H1 (cell line): ENCODE measurements around the gene NEGR1. TPM values are rescaled to one million over a fixed set of nuclear protein-coding genes. Genes with fewer than 3 reads are reported as not detected.

Experiments used
- CTCF ChIA-PET: fragments of 300-600 bp; sonication (Branson Sonifier 250); formaldehyde crosslinking; loops from one replicate; lab custom pipeline; 2021; ENCODE audit not compliant: partially characterized antibody; lab: Charles Lee
- POLR2A ChIA-PET: fragments of 300-600 bp; sonication (Branson Sonifier 250); formaldehyde crosslinking; loops from one replicate; lab custom pipeline; 2021; ENCODE audit warnings: inconsistent platforms; ENCODE audit not compliant: partially characterized antibody; lab: Charles Lee
- DNase-seq, 2 experiments: peaks; one replicate each; pipeline versions ENCODE4 v3.0.0 to v3.0.0-alpha.2; 2010 to 2022; ENCODE audit warnings: low spot score in 2 of 2, low read depth in 1 of 2, mixed read lengths in 1 of 2
- FAIRE-seq: peaks from 2 replicates; lab custom pipeline; 2011; peaks lifted over from hg19 to GRCh38; lab: Jason Lieb, UNC
- H2AFZ ChIP-seq: 2 replicates; pipeline ENCODE4 v1.8.1; 2012; ENCODE audit warnings: low read length, inconsistent platforms
- H2AK5ac ChIP-seq: 2 replicates; pipeline ENCODE4 v1.6.1; 2013; ENCODE audit warnings: low read depth, low read length
- H2BK120ac ChIP-seq: replicated peaks from 2 replicates; pipeline ENCODE3; 2013; ENCODE audit warnings: low read depth, low read length, inconsistent platforms
- H2BK12ac ChIP-seq: 2 replicates; pipeline ENCODE4 v1.6.1; 2013; ENCODE audit warnings: low read depth, low read length
- H2BK15ac ChIP-seq: 2 replicates; pipeline ENCODE4 v1.6.1; 2013; ENCODE audit warnings: low read length
- H2BK20ac ChIP-seq: 2 replicates; pipeline ENCODE4 v1.6.1; 2013; ENCODE audit warnings: low read length
- H2BK5ac ChIP-seq: 2 replicates; pipeline ENCODE4 v1.6.1; 2013; ENCODE audit warnings: low read depth, low read length
- H3K14ac ChIP-seq: 2 replicates; pipeline ENCODE4 v1.6.1; 2013; ENCODE audit warnings: inconsistent platforms; ENCODE audit not compliant: insufficient read length
- H3K18ac ChIP-seq: 2 replicates; pipeline ENCODE4 v1.6.1; 2013; ENCODE audit warnings: low read length; ENCODE audit errors: extremely low read depth
- H3K23ac ChIP-seq: 2 replicates; pipeline ENCODE4 v1.6.1; 2013; ENCODE audit warnings: inconsistent platforms; ENCODE audit not compliant: insufficient read length
- H3K23me2 ChIP-seq: 2 replicates; pipeline ENCODE4 v1.6.1; 2013; ENCODE audit warnings: low read depth, low read length
- H3K27ac ChIP-seq: 2 replicates; pipeline ENCODE4 v1.6.1; 2011; ENCODE audit warnings: low read depth, low read length, inconsistent platforms
- H3K27me3 ChIP-seq, 4 experiments: replicated peaks in 1 of 4; 1 replicate in 1 of 4; 2 replicates in 3 of 4; pipeline versions ENCODE4 v1.6.1 to v1.8.1; 2011 to 2013; ENCODE audit warnings: low read length in 3 of 4, mild to moderate bottlenecking in 3 of 4, inconsistent platforms in 2 of 4, mixed read lengths in 2 of 4, moderate library complexity in 1 of 4; ENCODE audit not compliant: control insufficient read depth in 3 of 4, insufficient read depth in 3 of 4; ENCODE audit errors: extremely low read depth in 1 of 4
- H3K36me3 ChIP-seq, 4 experiments: 2 replicates each; pipeline versions ENCODE4 v1.6.1 to v1.8.1; 2011 to 2013; ENCODE audit warnings: mild to moderate bottlenecking in 4 of 4, low read length in 3 of 4, moderate library complexity in 2 of 4, control low read depth in 1 of 4, inconsistent platforms in 1 of 4; ENCODE audit not compliant: insufficient read depth in 4 of 4, control insufficient read depth in 2 of 4
- H3K4ac ChIP-seq: replicated peaks from 2 replicates; pipeline ENCODE3; 2013; ENCODE audit warnings: low read length, low read depth, mixed read lengths, inconsistent platforms; ENCODE audit not compliant: insufficient read length
- H3K4me1 ChIP-seq, 4 experiments: replicated peaks in 1 of 4; 1 replicate in 1 of 4; 2 replicates in 3 of 4; pipeline versions ENCODE4 v1.6.1 to v1.8.1; 2011 to 2013; ENCODE audit warnings: low read length in 3 of 4, inconsistent platforms in 2 of 4, mixed read lengths in 1 of 4; ENCODE audit not compliant: insufficient read depth in 4 of 4, control insufficient read depth in 3 of 4
- H3K4me2 ChIP-seq, 2 experiments: 2 replicates each; pipeline versions ENCODE4 v1.6.1 to v1.8.1; 2011 to 2013; ENCODE audit warnings: low read depth in 2 of 2, low read length in 2 of 2, control low read depth in 1 of 2, inconsistent platforms in 1 of 2, mild to moderate bottlenecking in 1 of 2; ENCODE audit not compliant: insufficient read depth in 1 of 2
- H3K4me3 ChIP-seq, 4 experiments: fragments of 200-600, 300-600 bp in 1 of 4; sonication (generic), shearing (Covaris generic), sonication (Bioruptor Twin) in 1 of 4; 2 replicates each; pipeline versions ENCODE4 v1.5.1 to v1.8.1; 2011 to 2016; ENCODE audit warnings: low read length in 4 of 4, low read depth in 3 of 4, control low read depth in 2 of 4, inconsistent platforms in 2 of 4, mild to moderate bottlenecking in 2 of 4, mixed read lengths in 1 of 4, moderate library complexity in 1 of 4; ENCODE audit not compliant: insufficient read depth in 2 of 4; ENCODE audit errors: extremely low read depth in 1 of 4
- H3K56ac ChIP-seq: replicated peaks from 2 replicates; pipeline ENCODE3; 2013; ENCODE audit warnings: low read depth, mild to moderate bottlenecking, mixed read lengths, low read length, inconsistent platforms; ENCODE audit not compliant: insufficient read length
- H3K79me1 ChIP-seq: 2 replicates; pipeline ENCODE4 v1.6.1; 2013; ENCODE audit warnings: low read depth, low read length, control low read depth
- H3K79me2 ChIP-seq, 2 experiments: 2 replicates each; pipeline versions ENCODE4 v1.6.1 to v1.8.1; 2012 to 2013; ENCODE audit warnings: low read length in 2 of 2, mild to moderate bottlenecking in 2 of 2, inconsistent platforms in 1 of 2; ENCODE audit not compliant: insufficient read depth in 2 of 2, control insufficient read depth in 1 of 2
- H3K9ac ChIP-seq, 4 experiments: replicated peaks in 1 of 4; 1 replicate in 1 of 4; 2 replicates in 3 of 4; pipeline versions ENCODE4 v1.6.1 to v1.8.1; 2011 to 2013; ENCODE audit warnings: low read depth in 3 of 4, low read length in 3 of 4, control low read depth in 2 of 4, mild to moderate bottlenecking in 2 of 4, moderate library complexity in 2 of 4, inconsistent platforms in 1 of 4; ENCODE audit errors: extremely low read depth in 1 of 4
- H3K9me3 ChIP-seq, 2 experiments: 2 replicates each; pipeline versions ENCODE4 v1.6.1 to v1.8.1; 2012 to 2013; ENCODE audit warnings: mild to moderate bottlenecking in 2 of 2, moderate library complexity in 2 of 2, control low read depth in 1 of 2, inconsistent platforms in 1 of 2, low read depth in 1 of 2, low read length in 1 of 2, mixed read lengths in 1 of 2; ENCODE audit not compliant: insufficient read depth in 2 of 2
- H4K20me1 ChIP-seq, 2 experiments: replicated peaks in 1 of 2; 2 replicates each; pipeline versions ENCODE3 to v1.8.1; 2011 to 2013; ENCODE audit warnings: inconsistent platforms in 2 of 2, low read length in 2 of 2, mild to moderate bottlenecking in 1 of 2; ENCODE audit not compliant: insufficient read depth in 2 of 2, control insufficient read depth in 1 of 2
- H4K5ac ChIP-seq: 2 replicates; pipeline ENCODE4 v1.6.1; 2013; ENCODE audit warnings: low read length, low read depth, mixed read lengths, inconsistent platforms; ENCODE audit not compliant: insufficient read length
- H4K8ac ChIP-seq: 2 replicates; pipeline ENCODE4 v1.8.0; 2013; ENCODE audit warnings: mild to moderate bottlenecking, moderate library complexity, low read length, inconsistent platforms; ENCODE audit not compliant: insufficient read depth; ENCODE audit errors: extremely low read depth
- H4K91ac ChIP-seq: replicated peaks from 2 replicates; pipeline ENCODE3; 2013; ENCODE audit warnings: low read length, mixed read lengths, inconsistent platforms; ENCODE audit not compliant: insufficient read length
- KDM4A ChIP-seq: IDR thresholded peaks from one replicate; pipeline ENCODE4 v1.7.1; 2012; ENCODE audit warnings: low read depth, mild to moderate bottlenecking, moderate library complexity, low read length, inconsistent platforms; ENCODE audit not compliant: severe bottlenecking
- WGBS, 2 experiments: shearing (Covaris generic) in 1 of 2; methylation state at CpG; one replicate each; pipeline versions ENCODE4 v1.1.6 to v1.1.7; 2013 to 2015; ENCODE audit warnings: low lambda C conversion rate in 2 of 2, mixed read lengths in 2 of 2, inconsistent platforms in 1 of 2, low coverage in 1 of 2, missing lambda C conversion rate in 1 of 2; ENCODE audit not compliant: insufficient replicate concordance in 2 of 2, insufficient coverage in 1 of 2, insufficient read length in 1 of 2; ENCODE audit errors: extremely low coverage in 1 of 2, missing lambda C conversion rate in 1 of 2; 5-methylcytosine and 5-hydroxymethylcytosine counted together
- polyA plus RNA-seq, 7 experiments: library from polyadenylated mRNA; depleted of rRNA in 3 of 7; stranded (reverse) in 5 of 7; unstranded in 2 of 7; fragments of >200 nt in 5 of 7; fragments of 200-250 nt in 2 of 7; gene quantifications; 1 replicate in 5 of 7; 2 replicates in 1 of 7; 4 replicates in 1 of 7; pipeline versions ENCODE4 v1.2.1 to v1.2.3, GENCODE V29; 2011 to 2013; ENCODE audit warnings: missing spikeins in 2 of 7, mixed read lengths in 2 of 7
- total RNA-seq: library from RNA; stranded (reverse); fragmentation: NEBNext Ultra II Directional; extraction: Animal tissue kit (Norgen Biotek cat#: 25700); gene quantifications from 2 replicates; pipeline ENCODE4 v1.2.1, GENCODE V29; 2021

NEGR1 gene
- total and polyA plus RNA-seq, 2 of the 8 experiments (the other 6 are each of a cell fraction or from before 2014, with no cell fraction given) = 0.71 to 1.3 TPM

- Histone ChIP-seq H3K36me3 (no peaks in the 10 kb centered on the region), H3K4ac (no peak overlapping the region), H2BK5ac (no peak overlapping the region), H3K9me3 (no peaks in the 10 kb centered on the region), H2AFZ (no peak overlapping the region), H3K56ac (no peak overlapping the region), H4K91ac (no peak overlapping the region), H3K27me3 (no peaks in the 10 kb centered on the region), H2BK15ac (no peak overlapping the region), H3K27ac (no peak overlapping the region), H3K23me2 (no peaks in the 10 kb centered on the region), H3K9ac (no peak overlapping the region), H3K4me1 (peaks cover 0 to 3% (median 1%) of the 10 kb centered on the region in 4 experiments; a peak in 2 of 7 replicates), H3K79me2 (no peaks in the 10 kb centered on the region), H3K4me3 (no peak overlapping the region), H3K23ac (no peak overlapping the region), H4K5ac (no peak overlapping the region), H3K4me2 (no peak overlapping the region), H2BK120ac (no peak overlapping the region), H2BK12ac (no peak overlapping the region), H3K14ac (no peak overlapping the region), H3K18ac (no peak overlapping the region), H2AK5ac (no peak overlapping the region), H4K20me1 (no peaks in the 10 kb centered on the region), H4K8ac (no peak overlapping the region), H3K79me1 (no peaks in the 10 kb centered on the region), H2BK20ac (no peak overlapping the region)
- ChIA-PET CTCF (interaction anchor here (1.0 kb wide), 1 partner anchor 449 kb away, joined by 3 read pairs; no protein-coding TSS in a partner anchor), POLR2A (no interaction called here)
- FAIRE-seq = no peak
- no peak for DNase-seq
- no peak for TF ChIP-seq KDM4A
- WGBS, 2 experiments = 90% methylated on average over 2 of the region's 2 CpGs; no CpG with 5 or more reads in 1 of the 2 experiments
Measured at GRCh38 chr1:71589005-71589404, 693.3 kb downstream of the NEGR1 start.
